ENCODE data around the gene SDHB. TPM values are rescaled to one million over a fixed set of nuclear protein-coding genes. Genes with fewer than 3 reads are reported as not detected.

Gene SDHB
- total and polyA plus RNA-seq, 9 donors, result 83.6 to 118 (median 93.5) TPM

DNA sequence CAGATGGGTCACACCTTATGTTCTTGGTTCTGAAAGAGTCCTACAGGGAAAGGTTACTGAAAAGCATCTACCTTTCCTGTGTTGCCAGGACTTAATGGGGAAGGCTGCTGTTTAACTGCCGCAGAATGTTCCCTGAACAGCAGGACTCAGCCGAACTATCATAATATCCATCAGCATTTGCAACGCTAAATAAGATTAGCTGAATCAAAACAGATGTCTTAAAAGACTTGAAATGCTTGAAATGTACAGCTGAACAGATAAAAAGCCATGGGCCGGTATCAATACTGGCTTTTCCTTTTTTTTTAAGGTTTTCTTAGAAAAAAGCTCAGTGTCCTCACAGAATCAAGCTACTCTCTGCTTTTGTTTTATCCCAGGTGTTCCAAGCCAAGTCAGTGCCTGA is 22.4 kb downstream of the SDHB start:
- H3K36me3 ChIP-seq (ENCODE audit: control insufficient read depth, insufficient read depth, low read length), result peaks cover 63% of the 10 kb centered on the region
- 100% methylated on average over 1 of the region's 4 CpGs for WGBS (ENCODE audit: insufficient coverage)
- no peak overlapping the region for H3K27ac ChIP-seq (ENCODE audit: low read length)
- H3K9me3 ChIP-seq (replicated peaks; ENCODE audit: control insufficient read depth, low read depth, low read length), result no peaks in the 10 kb centered on the region
- H3K4me3 ChIP-seq (ENCODE audit: low read length), result no peak overlapping the region
- H3K4me1 ChIP-seq (ENCODE audit: control insufficient read depth, insufficient read depth, low read length), result no peaks in the 10 kb centered on the region
- no peak for DNase-seq
- no peaks in the 10 kb centered on the region for H3K27me3 ChIP-seq (ENCODE audit: control insufficient read depth, insufficient read depth, low read length)

DNA sequence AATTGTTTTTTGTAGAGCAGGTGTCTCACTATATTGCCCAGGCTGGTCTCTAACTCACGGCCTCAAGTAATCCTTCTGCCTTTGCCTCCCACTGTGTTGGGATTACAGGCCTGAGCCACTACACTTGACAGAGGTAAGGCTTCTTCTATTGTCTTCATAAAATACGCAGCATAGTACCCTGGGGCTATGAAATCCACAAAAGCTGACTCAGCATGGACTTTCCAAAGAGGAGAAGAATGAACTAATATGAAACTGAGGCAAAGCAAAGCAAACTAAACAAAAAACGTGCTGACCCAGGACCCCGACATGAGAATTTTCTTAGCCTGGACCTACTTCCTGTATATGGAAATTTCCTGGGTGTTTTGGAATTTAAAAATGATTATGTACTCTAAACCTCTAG is 23.6 kb downstream of the SDHB start:
- H3K4me1 ChIP-seq (ENCODE audit: control insufficient read depth, insufficient read depth, low read length), result no peaks in the 10 kb centered on the region
- DNase-seq, result no peak
- no peak overlapping the region for H3K4me3 ChIP-seq (ENCODE audit: low read length)
- no CpG with 5 or more reads among the region's 4 CpGs for WGBS (ENCODE audit: insufficient coverage)
- peaks cover 71% of the 10 kb centered on the region for H3K36me3 ChIP-seq (ENCODE audit: control insufficient read depth, insufficient read depth, low read length)
- H3K27me3 ChIP-seq (ENCODE audit: control insufficient read depth, insufficient read depth, low read length), result no peaks in the 10 kb centered on the region
- no peaks in the 10 kb centered on the region for H3K9me3 ChIP-seq (replicated peaks; ENCODE audit: control insufficient read depth, low read depth, low read length)
- no peak overlapping the region for H3K27ac ChIP-seq (ENCODE audit: low read length)

DNA sequence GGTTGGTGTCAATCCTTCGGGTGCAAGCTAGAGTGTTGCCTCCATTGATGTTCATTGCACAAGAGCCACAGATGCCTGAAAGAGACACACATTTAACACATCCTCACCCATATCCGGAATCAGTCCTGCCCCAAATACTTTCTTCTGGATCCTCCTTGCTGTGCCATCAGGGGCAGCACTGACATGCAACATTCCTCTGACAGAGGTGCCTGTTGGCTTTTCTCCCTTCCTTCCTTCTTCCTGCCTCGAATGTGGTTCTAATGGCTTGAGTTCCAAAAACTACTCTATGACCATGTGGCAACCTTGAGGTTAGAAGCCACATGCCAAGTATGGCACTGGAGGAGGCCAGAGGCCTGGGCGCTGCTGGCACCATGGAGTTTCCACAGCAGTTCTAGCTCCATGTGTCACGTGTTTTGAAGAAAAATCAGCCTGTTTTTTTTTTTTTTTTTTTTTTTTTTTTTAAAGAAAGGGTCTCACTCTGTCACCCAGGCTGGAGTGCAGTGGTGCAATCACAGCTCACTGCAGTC is 25.1 kb downstream of the SDHB start:
- Histone ChIP-seq H3K4me3 (ENCODE audit: low read length) (no peak overlapping the region), H3K27ac (ENCODE audit: low read length) (no peak overlapping the region), H3K27me3 (ENCODE audit: control insufficient read depth, insufficient read depth, low read length) (no peaks in the 10 kb centered on the region), H3K4me1 (ENCODE audit: control insufficient read depth, insufficient read depth, low read length) (no peaks in the 10 kb centered on the region), H3K9me3 (replicated peaks; ENCODE audit: control insufficient read depth, low read depth, low read length) (no peaks in the 10 kb centered on the region), H3K36me3 (ENCODE audit: control insufficient read depth, insufficient read depth, low read length) (peaks cover 76% of the 10 kb centered on the region)
- DNase-seq, result no peak
- WGBS (ENCODE audit: insufficient coverage), result 90% methylated on average over 2 of the region's 5 CpGs

DNA sequence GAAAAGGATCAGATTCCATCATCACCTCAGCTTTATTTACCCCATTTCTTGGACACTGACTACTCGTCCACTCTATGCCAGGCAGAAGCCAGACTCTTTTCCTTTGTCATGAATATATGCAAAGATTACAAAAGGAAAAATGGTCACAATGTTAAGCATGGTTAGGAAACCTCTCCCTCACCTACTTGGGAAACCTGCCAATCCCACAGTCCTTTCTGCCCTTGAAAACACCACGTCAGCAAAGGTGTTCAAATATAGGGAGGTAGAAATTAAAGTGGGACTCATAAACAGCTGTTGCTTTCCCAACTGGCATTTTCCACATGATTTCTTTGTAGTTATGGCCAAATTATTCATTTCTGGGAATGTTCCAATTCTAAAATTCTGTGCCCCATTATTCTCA is 25.9 kb downstream of the SDHB start:
- Histone ChIP-seq H3K4me3 (ENCODE audit: low read length) (no peak overlapping the region), H3K27ac (ENCODE audit: low read length) (no peak overlapping the region), H3K36me3 (ENCODE audit: control insufficient read depth, insufficient read depth, low read length) (peaks cover 81% of the 10 kb centered on the region), H3K4me1 (ENCODE audit: control insufficient read depth, insufficient read depth, low read length) (no peaks in the 10 kb centered on the region), H3K9me3 (replicated peaks; ENCODE audit: control insufficient read depth, low read depth, low read length) (no peaks in the 10 kb centered on the region), H3K27me3 (ENCODE audit: control insufficient read depth, insufficient read depth, low read length) (no peaks in the 10 kb centered on the region)
- no CpG with 5 or more reads among the region's 2 CpGs for WGBS (ENCODE audit: insufficient coverage)
- no peak for DNase-seq

DNA sequence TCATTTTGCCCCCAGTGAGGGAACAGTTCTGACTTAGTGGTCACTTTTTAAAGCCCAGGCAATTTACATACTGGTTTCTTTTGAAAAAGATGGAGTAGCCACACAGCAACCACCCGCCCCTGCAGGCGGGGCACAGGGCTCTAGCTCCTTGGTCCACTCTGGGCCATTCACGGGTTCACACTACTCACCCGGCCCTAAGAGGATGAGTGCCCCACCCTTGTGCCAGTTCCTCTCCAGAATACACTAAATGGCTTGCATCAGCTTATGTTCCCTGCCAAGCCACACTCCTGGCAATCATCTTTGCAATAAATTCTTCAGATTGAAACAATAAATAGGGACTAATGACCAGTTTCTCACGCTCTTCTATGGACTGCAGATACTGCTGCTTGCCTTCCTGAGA is 26.4 kb downstream of the SDHB start:
- DNase-seq, result no peak
- WGBS (ENCODE audit: insufficient coverage), result 84% methylated on average over 4 of the region's 5 CpGs
- Histone ChIP-seq H3K4me1 (ENCODE audit: control insufficient read depth, insufficient read depth, low read length) (no peaks in the 10 kb centered on the region), H3K4me3 (ENCODE audit: low read length) (no peak overlapping the region), H3K36me3 (ENCODE audit: control insufficient read depth, insufficient read depth, low read length) (peaks cover 80% of the 10 kb centered on the region), H3K9me3 (replicated peaks; ENCODE audit: control insufficient read depth, low read depth, low read length) (no peaks in the 10 kb centered on the region), H3K27ac (ENCODE audit: low read length) (no peak overlapping the region), H3K27me3 (ENCODE audit: control insufficient read depth, insufficient read depth, low read length) (no peaks in the 10 kb centered on the region)

GRCh38 chr1:17024721-17025120 is 29.1 kb downstream of the SDHB start:
- H3K27ac ChIP-seq (ENCODE audit: low read length), result no peak overlapping the region
- H3K4me1 ChIP-seq (ENCODE audit: control insufficient read depth, insufficient read depth, low read length), result no peaks in the 10 kb centered on the region
- WGBS (ENCODE audit: insufficient coverage), result no CpG with 5 or more reads among the region's 1 CpG
- peaks cover 87% of the 10 kb centered on the region for H3K36me3 ChIP-seq (ENCODE audit: control insufficient read depth, insufficient read depth, low read length)
- no peak for DNase-seq
- H3K9me3 ChIP-seq (replicated peaks; ENCODE audit: control insufficient read depth, low read depth, low read length), result no peaks in the 10 kb centered on the region
- no peak overlapping the region for H3K4me3 ChIP-seq (ENCODE audit: low read length)
- no peaks in the 10 kb centered on the region for H3K27me3 ChIP-seq (ENCODE audit: control insufficient read depth, insufficient read depth, low read length)

DNA sequence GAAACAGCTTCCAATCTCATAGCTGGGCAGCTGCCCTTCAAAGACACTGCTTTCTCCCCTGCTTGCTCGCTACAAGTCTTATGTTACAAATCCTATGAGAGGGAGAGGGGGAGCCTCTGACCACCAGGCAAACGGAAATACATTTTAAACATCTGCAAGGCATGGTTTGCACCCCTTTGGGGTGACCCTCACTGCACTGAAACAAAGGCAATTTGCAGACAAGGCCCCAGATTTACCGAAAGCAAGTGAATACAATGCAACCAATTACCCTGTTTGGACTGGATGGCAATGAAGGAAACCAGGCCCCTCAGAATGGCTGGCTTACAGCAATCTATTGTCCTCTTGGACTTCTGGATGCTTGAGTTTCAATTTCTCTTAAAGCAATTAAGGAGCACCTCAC is 30.3 kb downstream of the SDHB start:
- Histone ChIP-seq H3K4me3 (ENCODE audit: low read length) (no peak overlapping the region), H3K27ac (ENCODE audit: low read length) (no peak overlapping the region), H3K4me1 (ENCODE audit: control insufficient read depth, insufficient read depth, low read length) (no peaks in the 10 kb centered on the region), H3K36me3 (ENCODE audit: control insufficient read depth, insufficient read depth, low read length) (peaks cover 85% of the 10 kb centered on the region), H3K9me3 (replicated peaks; ENCODE audit: control insufficient read depth, low read depth, low read length) (no peaks in the 10 kb centered on the region), H3K27me3 (ENCODE audit: control insufficient read depth, insufficient read depth, low read length) (no peaks in the 10 kb centered on the region)
- WGBS (ENCODE audit: insufficient coverage), result 88% methylated on average over 1 of the region's 3 CpGs
- no peak for DNase-seq

GRCh38 chr1:17023102-17023501 is 30.7 kb downstream of the SDHB start:
- DNase-seq, result no peak
- Histone ChIP-seq H3K4me1 (ENCODE audit: control insufficient read depth, insufficient read depth, low read length) (no peaks in the 10 kb centered on the region), H3K27ac (ENCODE audit: low read length) (no peak overlapping the region), H3K36me3 (ENCODE audit: control insufficient read depth, insufficient read depth, low read length) (peaks cover 84% of the 10 kb centered on the region), H3K27me3 (ENCODE audit: control insufficient read depth, insufficient read depth, low read length) (no peaks in the 10 kb centered on the region), H3K9me3 (replicated peaks; ENCODE audit: control insufficient read depth, low read depth, low read length) (no peaks in the 10 kb centered on the region), H3K4me3 (ENCODE audit: low read length) (no peak overlapping the region)
- no CpG with 5 or more reads among the region's 4 CpGs for WGBS (ENCODE audit: insufficient coverage)

DNA sequence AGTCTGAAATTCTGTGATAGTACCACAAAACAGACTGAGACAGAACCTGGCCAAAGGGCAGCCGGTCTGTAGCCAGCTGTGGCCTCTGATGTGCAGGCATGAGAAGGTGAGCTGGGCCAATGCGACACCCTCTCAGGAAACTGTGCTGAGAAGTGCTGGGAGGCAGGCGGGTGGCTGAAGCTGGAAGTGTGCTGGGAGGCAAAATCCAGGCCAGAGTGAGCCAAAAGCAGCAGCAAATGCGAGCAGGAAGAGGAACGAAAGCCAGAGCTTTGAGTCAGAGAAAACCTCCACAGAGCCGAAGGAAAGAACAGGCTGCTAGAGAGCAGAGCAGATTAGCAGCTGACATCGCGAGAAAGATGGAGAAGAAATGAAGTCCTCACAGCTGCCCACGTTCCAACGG is 31.9 kb downstream of the SDHB start:
- DNase-seq, result no peak
- no peaks in the 10 kb centered on the region for H3K4me1 ChIP-seq (ENCODE audit: control insufficient read depth, insufficient read depth, low read length)
- no peak overlapping the region for H3K4me3 ChIP-seq (ENCODE audit: low read length)

GRCh38 chr1:17020502-17020901 is 33.3 kb downstream of the SDHB start:
- H3K9me3 ChIP-seq (replicated peaks; ENCODE audit: control insufficient read depth, low read depth, low read length), result no peaks in the 10 kb centered on the region
- no peak for DNase-seq
- H3K27ac ChIP-seq (ENCODE audit: low read length), result no peak overlapping the region
- no peaks in the 10 kb centered on the region for H3K27me3 ChIP-seq (ENCODE audit: control insufficient read depth, insufficient read depth, low read length)
- WGBS (ENCODE audit: insufficient coverage), result 91% methylated on average over 1 of the region's 2 CpGs
- no peak overlapping the region for H3K4me3 ChIP-seq (ENCODE audit: low read length)
- peaks cover 67% of the 10 kb centered on the region for H3K36me3 ChIP-seq (ENCODE audit: control insufficient read depth, insufficient read depth, low read length)
- H3K4me1 ChIP-seq (ENCODE audit: control insufficient read depth, insufficient read depth, low read length), result no peaks in the 10 kb centered on the region

More for the DNA sequence above, 31.9 kb downstream of the SDHB start:
- H3K27me3 ChIP-seq (ENCODE audit: control insufficient read depth, insufficient read depth, low read length), result no peaks in the 10 kb centered on the region
- 90% methylated on average over 9 of the region's 10 CpGs for WGBS (ENCODE audit: insufficient coverage)
- peaks cover 79% of the 10 kb centered on the region for H3K36me3 ChIP-seq (ENCODE audit: control insufficient read depth, insufficient read depth, low read length)
- H3K27ac ChIP-seq (ENCODE audit: low read length), result no peak overlapping the region
- no peaks in the 10 kb centered on the region for H3K9me3 ChIP-seq (replicated peaks; ENCODE audit: control insufficient read depth, low read depth, low read length)

- Histone ChIP-seq H3K9me3 (replicated peaks; ENCODE audit: control insufficient read depth, low read depth, low read length) (no peaks in the 10 kb centered on the region), H3K27me3 (ENCODE audit: control insufficient read depth, insufficient read depth, low read length) (no peaks in the 10 kb centered on the region), H3K4me3 (ENCODE audit: low read length) (no peak overlapping the region), H3K27ac (ENCODE audit: low read length) (no peak overlapping the region), H3K4me1 (ENCODE audit: control insufficient read depth, insufficient read depth, low read length) (no peaks in the 10 kb centered on the region), H3K36me3 (ENCODE audit: control insufficient read depth, insufficient read depth, low read length) (peaks cover 57% of the 10 kb centered on the region)
- 50% methylated on average over 1 of the region's 1 CpG for WGBS (ENCODE audit: insufficient coverage)
- no peak for DNase-seq
These were observed 35.0 kb downstream of the SDHB start for GRCh38 chr1:17018849-17019248.

All from muscle of leg (tissue), 11 donors.